MV-4-11 (cell line): Measurements from ENCODE around the gene PRKCH.
"Not testable (repeated sequence)": the region's sequence is repeated elsewhere in the genome, so short reads cannot be mapped to it uniquely, and the experiment has no call there.

Source experiments
- DNase-seq: peaks from one replicate; lab custom pipeline; 2025; lab: John Stamatoyannopoulos, UW

The PRKCH gene

DNA sequence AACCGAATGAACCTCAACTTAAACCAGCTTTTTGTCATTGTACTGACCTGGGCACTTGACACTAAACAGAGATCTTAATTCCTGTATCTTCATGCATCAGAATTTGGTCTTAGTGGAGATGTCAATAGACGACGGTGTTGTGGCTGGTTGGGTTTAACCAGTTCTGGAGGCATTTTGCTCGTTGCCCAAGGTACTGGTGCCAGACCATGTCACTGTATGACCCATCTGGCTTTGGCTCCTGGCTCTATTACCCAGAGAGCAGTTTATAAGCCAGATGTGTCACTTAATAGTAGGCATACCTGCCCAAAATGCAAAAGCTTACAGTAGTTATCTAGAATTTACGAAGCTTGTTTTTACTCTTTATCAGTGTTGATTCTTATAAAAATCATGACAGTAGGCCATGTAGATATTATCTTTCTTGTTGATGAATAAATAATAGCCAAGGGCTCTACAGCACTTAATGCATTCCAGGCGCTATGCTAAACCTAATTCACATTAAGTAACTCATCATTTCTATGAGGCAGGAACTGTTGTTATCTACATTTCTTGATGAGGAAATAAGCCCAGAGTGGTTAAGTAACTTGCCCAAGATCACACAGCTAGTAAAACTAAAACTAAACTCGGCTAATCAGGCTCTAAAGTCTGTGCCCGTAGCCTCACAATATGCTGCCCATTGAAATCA is 194.2 kb downstream of the PRKCH start:
- no peak for DNase-seq

GRCh38 chr14:61516118-61516743 is 194.9 kb downstream of the PRKCH start:
- no peak for DNase-seq

- no peak for DNase-seq
These were observed 195.7 kb downstream of the PRKCH start for GRCh38 chr14:61516964-61517653.

- DNase-seq = no peak
These were observed 196.6 kb downstream of the PRKCH start for GRCh38 chr14:61517911-61518384.

GRCh38 chr14:61518403-61518802 is 197.0 kb downstream of the PRKCH start:
- DNase-seq = no peak

GRCh38 chr14:61519106-61519505 is 197.7 kb downstream of the PRKCH start:
- no peak for DNase-seq

GRCh38 chr14:61519735-61520134 is 198.4 kb downstream of the PRKCH start:
- DNase-seq = no peak

DNA sequence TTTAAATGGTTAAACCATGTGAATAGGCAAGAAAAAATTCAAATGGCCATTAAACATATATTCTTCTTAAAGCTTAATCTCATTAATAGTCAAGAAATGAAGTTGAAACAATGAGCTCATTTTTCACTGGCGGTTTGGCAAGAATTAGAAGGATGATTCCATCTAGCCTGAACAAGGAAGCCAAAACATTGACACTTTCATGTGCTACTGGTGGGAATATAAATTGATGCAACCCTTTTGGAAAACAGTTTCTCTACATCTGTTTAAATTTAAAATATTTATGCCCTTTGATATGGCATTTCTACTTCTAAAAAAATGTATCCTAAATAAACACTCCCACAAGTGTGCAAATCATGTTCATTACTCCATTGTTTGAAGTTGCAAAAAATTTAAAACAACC is 199.2 kb downstream of the PRKCH start:
- no peak for DNase-seq

- no peak for DNase-seq
These were observed 200.4 kb downstream of the PRKCH start for GRCh38 chr14:61521773-61522172.

- no peak for DNase-seq
These were observed 202.4 kb downstream of the PRKCH start for GRCh38 chr14:61523751-61524150.

GRCh38 chr14:61524211-61524806 is 202.9 kb downstream of the PRKCH start:
- DNase-seq = no peak

GRCh38 chr14:61524936-61525292 is 203.5 kb downstream of the PRKCH start:
- no peak for DNase-seq

DNA sequence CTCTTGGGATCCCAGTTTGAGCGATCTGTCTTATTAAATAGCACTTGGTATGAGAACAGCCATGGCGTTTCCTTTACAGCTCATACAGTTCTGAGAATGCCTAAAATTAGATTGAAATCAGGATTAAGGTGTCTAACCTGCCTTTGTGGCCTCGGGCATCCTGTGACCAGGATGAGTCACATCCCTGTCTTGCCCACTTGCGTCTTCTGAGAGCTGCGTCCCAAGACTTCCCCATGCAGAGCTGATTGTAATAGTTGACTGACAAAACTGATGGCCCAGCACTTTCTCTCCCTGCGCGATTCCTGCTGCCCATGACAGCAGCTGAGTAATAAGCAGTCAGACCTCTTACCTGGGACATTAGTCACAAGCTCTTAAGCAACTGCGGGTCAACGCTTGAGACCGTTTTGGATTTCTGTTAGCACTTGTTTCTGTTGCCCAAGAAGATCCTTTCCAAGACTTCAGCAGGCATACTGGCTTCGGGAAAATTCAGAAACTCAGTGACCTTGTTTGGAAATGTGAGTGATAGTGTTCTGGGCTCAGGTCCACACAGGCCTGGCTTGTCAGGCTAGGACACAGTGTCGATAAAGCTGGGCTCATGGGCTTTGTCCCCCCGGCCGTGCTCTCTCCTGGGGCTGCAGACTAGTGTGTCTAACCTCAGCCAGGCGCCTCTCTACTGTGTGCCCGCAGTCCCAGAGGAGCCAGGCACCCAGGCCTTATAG is 204.1 kb downstream of the PRKCH start:
- DNase-seq = peak; percentile 67

- DNase-seq = no peak
These were observed 205.3 kb downstream of the PRKCH start for GRCh38 chr14:61526405-61527312.

GRCh38 chr14:61527325-61528100 is 206.1 kb downstream of the PRKCH start:
- DNase-seq = peak; percentile 32

- DNase-seq = peak; percentile 46
These were observed 207.2 kb downstream of the PRKCH start for GRCh38 chr14:61528591-61529021.

- not testable (repeated sequence) for DNase-seq
These were observed 208.0 kb downstream of the PRKCH start for GRCh38 chr14:61529360-61529759.

GRCh38 chr14:61530296-61530695 is 208.9 kb downstream of the PRKCH start:
- DNase-seq = no peak

DNA sequence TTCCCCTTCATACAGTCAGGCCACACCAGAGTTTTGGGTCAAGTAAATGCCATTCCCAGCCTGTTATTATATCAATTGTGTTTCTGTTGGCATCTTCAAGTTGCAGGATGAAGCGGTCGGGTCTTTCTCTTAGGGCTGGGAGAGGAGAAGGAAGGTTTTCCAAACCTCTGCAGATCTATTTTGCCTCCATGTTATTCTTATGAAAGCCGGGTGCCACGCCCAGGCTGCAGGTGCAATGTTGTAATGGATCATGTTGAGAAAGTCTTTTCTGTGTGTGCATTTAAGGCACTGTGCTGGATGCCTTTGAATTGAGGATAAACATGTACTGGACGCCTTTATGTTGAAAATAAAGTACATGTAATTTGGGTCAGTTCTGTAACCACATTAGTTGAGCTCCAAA is 209.5 kb downstream of the PRKCH start:
- DNase-seq = no peak

GRCh38 chr14:61531465-61532122 is 210.2 kb downstream of the PRKCH start:
- no peak for DNase-seq
